Astrocyte (in vitro differentiated cells and primary cell): ENCODE data around the gene ATF7. TPM values are rescaled to one million over a fixed set of nuclear protein-coding genes. Genes with fewer than 3 reads are reported as not detected.
A peak's percentile ranks its signal among the peaks of the same experiment; 100 is the strongest.

ENCODE experiments used
- DNase-seq: peaks from one replicate; pipeline ENCODE4 v3.0.0-alpha.2; 2010; ENCODE audit warnings: low read depth
- FAIRE-seq: peaks from 2 replicates; lab custom pipeline; 2011; peaks lifted over from hg19 to GRCh38; lab: Jason Lieb, UNC
- H2AFZ ChIP-seq: 2 replicates; pipeline ENCODE4 v1.6.0; 2012; ENCODE audit warnings: low read depth, low read length, inconsistent platforms
- H3K27ac ChIP-seq: 2 replicates; pipeline ENCODE4 v1.5.1; 2011; ENCODE audit warnings: low read depth, low read length, inconsistent platforms
- H3K27me3 ChIP-seq: 2 replicates; pipeline ENCODE4 v1.6.0; 2011; ENCODE audit warnings: low read length, inconsistent platforms; ENCODE audit not compliant: insufficient read depth
- H3K36me3 ChIP-seq: 2 replicates; pipeline ENCODE4 v1.5.1; 2011; ENCODE audit warnings: low read length, inconsistent platforms; ENCODE audit not compliant: insufficient read depth
- H3K4me1 ChIP-seq: 2 replicates; pipeline ENCODE4 v1.5.1; 2011; ENCODE audit warnings: low read length, inconsistent platforms; ENCODE audit not compliant: insufficient read depth
- H3K4me2 ChIP-seq: 2 replicates; pipeline ENCODE4 v1.6.0; 2012; ENCODE audit warnings: low read length, inconsistent platforms
- H3K4me3 ChIP-seq: 2 replicates; pipeline ENCODE4 v1.5.1; 2011; ENCODE audit warnings: low read depth, mild to moderate bottlenecking, low read length, inconsistent platforms; ENCODE audit not compliant: insufficient read depth
- H3K79me2 ChIP-seq: 2 replicates; pipeline ENCODE4 v1.6.0; 2012; ENCODE audit warnings: mild to moderate bottlenecking, low read length, inconsistent platforms; ENCODE audit not compliant: insufficient read depth
- H3K9ac ChIP-seq: 2 replicates; pipeline ENCODE4 v1.6.0; 2012; ENCODE audit warnings: mild to moderate bottlenecking, low read length, inconsistent platforms
- H3K9me3 ChIP-seq: 2 replicates; pipeline ENCODE4 v1.5.1; 2012; ENCODE audit warnings: low read depth, mild to moderate bottlenecking, low read length, inconsistent platforms; ENCODE audit not compliant: insufficient read depth
- H4K20me1 ChIP-seq: 2 replicates; pipeline ENCODE4 v1.6.0; 2012; ENCODE audit warnings: low read length, inconsistent platforms; ENCODE audit not compliant: insufficient read depth
- H3K27ac Mint-ChIP-seq: one replicate; pipeline ENCODE4 v1.8.0; 2021; ENCODE audit warnings: mild to moderate bottlenecking, mixed read lengths; ENCODE audit not compliant: unreplicated experiment
- H3K27me3 Mint-ChIP-seq: one replicate; pipeline ENCODE4 v1.8.0; 2021; ENCODE audit warnings: low read depth, mixed read lengths; ENCODE audit not compliant: unreplicated experiment
- H3K36me3 Mint-ChIP-seq: one replicate; pipeline ENCODE4 v1.8.0; 2021; ENCODE audit warnings: low read depth, mixed read lengths; ENCODE audit not compliant: unreplicated experiment
- H3K4me1 Mint-ChIP-seq: one replicate; pipeline ENCODE4 v1.8.0; 2021; ENCODE audit warnings: low read depth, mixed read lengths; ENCODE audit not compliant: unreplicated experiment
- H3K4me3 Mint-ChIP-seq: one replicate; pipeline ENCODE4 v1.8.0; 2021; ENCODE audit warnings: mild to moderate bottlenecking, moderate library complexity, mixed read lengths; ENCODE audit not compliant: unreplicated experiment
- H3K9me3 Mint-ChIP-seq: one replicate; pipeline ENCODE4 v1.8.0; 2021; ENCODE audit warnings: mild to moderate bottlenecking, mixed read lengths; ENCODE audit not compliant: unreplicated experiment
- CTCF ChIP-seq: IDR thresholded peaks from 2 replicates; pipeline ENCODE4 v1.5.1; 2011; ENCODE audit warnings: low read depth, mild to moderate bottlenecking, inconsistent platforms, low read length, moderate library complexity; ENCODE audit not compliant: insufficient read depth
- EZH2 ChIP-seq: IDR thresholded peaks from 2 replicates; pipeline ENCODE4 v1.6.1; 2012; ENCODE audit warnings: mild to moderate bottlenecking, low read length, inconsistent platforms; ENCODE audit not compliant: insufficient read depth
- total RNA-seq: library from RNA; stranded (reverse); gene quantifications from 2 replicates; pipeline ENCODE4 v1.2.1, GENCODE V29; 2021

ATF7 gene
- total RNA-seq, 1 donor from 2014 or later: 38.3 TPM

GRCh38 chr12:53496752-53497032, 129.5 kb downstream of the ATF7 start:
- Mint-ChIP-seq H3K27ac (peak overlapping the region; percentile 9), H3K9me3 (no peaks in the 10 kb centered on the region), H3K36me3 (peaks cover 2% of the 10 kb centered on the region), H3K4me3 (peak overlapping the region; percentile 74), H3K27me3 (no peaks in the 10 kb centered on the region), H3K4me1 (peaks cover 25% of the 10 kb centered on the region)
- Histone ChIP-seq H3K79me2 (peaks cover 43% of the 10 kb centered on the region), H4K20me1 (peaks cover 16% of the 10 kb centered on the region), H3K9ac (no peak overlapping the region), H3K9me3 (no peaks in the 10 kb centered on the region), H3K27ac (no peak overlapping the region), H3K4me1 (peaks cover 32% of the 10 kb centered on the region), H3K4me3 (no peak overlapping the region), H3K27me3 (no peaks in the 10 kb centered on the region), H2AFZ (no peak overlapping the region), H3K4me2 (no peak overlapping the region), H3K36me3 (no peaks in the 10 kb centered on the region)
- no peak for DNase-seq
- FAIRE-seq: no peak
- TF ChIP-seq EZH2: no peak

GRCh38 chr12:53495903-53496751, 130.1 kb downstream of the ATF7 start:
- Histone ChIP-seq H3K4me2 (no peak overlapping the region), H3K27me3 (no peaks in the 10 kb centered on the region), H4K20me1 (peaks cover 16% of the 10 kb centered on the region), H3K9ac (no peak overlapping the region), H3K4me1 (peaks cover 28% of the 10 kb centered on the region), H3K36me3 (no peaks in the 10 kb centered on the region), H3K4me3 (no peak overlapping the region), H3K27ac (no peak overlapping the region), H2AFZ (no peak overlapping the region), H3K9me3 (no peaks in the 10 kb centered on the region), H3K79me2 (peaks cover 42% of the 10 kb centered on the region)
- DNase-seq (no peak), FAIRE-seq (no peak)
- TF ChIP-seq CTCF: no peak
- TF ChIP-seq EZH2: no peak
- Mint-ChIP-seq H3K9me3 (no peaks in the 10 kb centered on the region), H3K27ac (peak overlapping the region; percentile 62), H3K4me1 (peaks cover 25% of the 10 kb centered on the region), H3K27me3 (no peaks in the 10 kb centered on the region), H3K4me3 (peak overlapping the region; percentile 74), H3K36me3 (peaks cover 2% of the 10 kb centered on the region)

GRCh38 chr12:53493610-53494391, 132.4 kb downstream of the ATF7 start:
- H3K9me3 Mint-ChIP-seq: no peaks in the 10 kb centered on the region
- Histone ChIP-seq H3K4me3 (peak overlapping the region; percentile 53), H3K27ac (peak overlapping the region; percentile 23), H3K4me1 (peaks cover 16% of the 10 kb centered on the region), H3K27me3 (no peaks in the 10 kb centered on the region), H4K20me1 (peaks cover 25% of the 10 kb centered on the region), H2AFZ (peak overlapping the region; percentile 48), H3K4me2 (peak overlapping the region; percentile 87), H3K9ac (peak overlapping the region; percentile 75), H3K79me2 (peaks cover 43% of the 10 kb centered on the region), H3K9me3 (no peaks in the 10 kb centered on the region), H3K36me3 (no peaks in the 10 kb centered on the region)
- no peaks in the 10 kb centered on the region for H3K27me3 Mint-ChIP-seq
- peaks cover 27% of the 10 kb centered on the region for H3K4me1 Mint-ChIP-seq
- FAIRE-seq (no peak), DNase-seq (no peak)
- H3K36me3 Mint-ChIP-seq: peaks cover 5% of the 10 kb centered on the region
- H3K27ac Mint-ChIP-seq: peak overlapping the region; percentile 75
- TF ChIP-seq CTCF (no peak), EZH2 (no peak)
- peak overlapping the region; percentile 82 for H3K4me3 Mint-ChIP-seq
